ENCODE measurements around the gene FETUB.

FETUB gene

DNA sequence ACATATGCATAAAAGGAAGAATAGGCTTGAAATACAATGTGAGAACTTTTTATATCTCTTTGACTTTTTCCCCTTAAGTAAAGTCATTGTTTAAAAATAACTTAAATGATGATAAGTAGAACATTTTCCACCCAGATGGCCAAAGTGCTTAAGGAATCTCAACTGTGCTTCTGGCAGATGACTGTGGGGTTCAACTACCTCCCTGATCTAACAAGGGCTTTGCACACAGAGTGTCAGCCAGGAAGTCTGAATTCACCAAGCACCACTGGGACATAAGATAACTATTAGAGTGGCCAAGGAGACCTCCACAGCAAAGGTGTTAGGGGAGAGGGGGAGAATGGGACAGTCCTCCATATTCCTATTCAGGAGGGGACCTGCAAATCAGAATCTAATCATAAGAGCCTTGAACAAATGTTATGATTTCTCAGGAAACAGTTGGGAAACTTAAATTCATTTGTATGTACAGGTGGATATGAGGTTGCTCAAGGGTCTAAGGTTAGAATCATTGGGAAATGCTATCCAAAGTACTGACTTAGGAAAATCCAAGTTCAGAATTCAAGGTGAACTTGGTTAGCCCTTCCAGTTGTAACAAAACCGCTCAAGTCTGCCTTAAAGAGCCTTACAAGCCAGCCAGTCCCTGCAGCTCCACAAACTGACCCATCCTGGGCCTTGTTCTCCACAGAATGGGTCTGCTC, at the start of gene FETUB:
Gene FETUB, plus strand, starts transcription at position 622 of the 695 bp plus-strand sequence. Its CDS starts 62 bp downstream, at position 684.
- no peak for DNase-seq

GRCh38 chr3:186590580-186591295, 49.5 kb upstream of the FETUB start:
- no peak for DNase-seq

- DNase-seq = no peak
Measured at GRCh38 chr3:186592682-186593081, 47.5 kb upstream of the FETUB start.

- no peak for DNase-seq
Measured at GRCh38 chr3:186593862-186594261, 46.3 kb upstream of the FETUB start.

- no peak for DNase-seq
Measured at GRCh38 chr3:186594591-186595113, 45.5 kb upstream of the FETUB start.

GRCh38 chr3:186596568-186597287, 43.5 kb upstream of the FETUB start:
- DNase-seq = no peak

GRCh38 chr3:186598108-186598784, 42.0 kb upstream of the FETUB start:
- DNase-seq = no peak

- no peak for DNase-seq
Measured at GRCh38 chr3:186598794-186599141, 41.4 kb upstream of the FETUB start.

- DNase-seq = no peak
Measured at GRCh38 chr3:186599142-186599784, 40.9 kb upstream of the FETUB start.

DNA sequence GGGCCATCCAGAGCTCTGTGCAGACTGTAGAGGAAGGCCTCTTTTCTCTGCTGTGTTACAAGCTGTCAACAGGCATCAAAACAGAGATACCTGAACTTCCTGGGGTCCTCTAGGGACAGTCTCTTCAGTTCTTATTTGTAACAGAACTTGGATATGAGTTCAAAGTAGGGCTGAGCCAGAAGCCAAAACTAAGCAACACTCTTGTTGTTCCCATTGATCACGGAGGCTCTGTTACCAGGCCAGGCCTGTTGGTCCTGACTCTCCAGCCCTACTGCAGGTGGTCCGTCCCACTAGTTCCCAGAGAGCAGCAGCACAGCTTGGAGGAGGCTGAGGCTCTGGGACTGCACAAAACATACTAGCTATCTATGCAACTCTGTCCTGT, 40.4 kb upstream of the FETUB start:
- DNase-seq = no peak

DNA sequence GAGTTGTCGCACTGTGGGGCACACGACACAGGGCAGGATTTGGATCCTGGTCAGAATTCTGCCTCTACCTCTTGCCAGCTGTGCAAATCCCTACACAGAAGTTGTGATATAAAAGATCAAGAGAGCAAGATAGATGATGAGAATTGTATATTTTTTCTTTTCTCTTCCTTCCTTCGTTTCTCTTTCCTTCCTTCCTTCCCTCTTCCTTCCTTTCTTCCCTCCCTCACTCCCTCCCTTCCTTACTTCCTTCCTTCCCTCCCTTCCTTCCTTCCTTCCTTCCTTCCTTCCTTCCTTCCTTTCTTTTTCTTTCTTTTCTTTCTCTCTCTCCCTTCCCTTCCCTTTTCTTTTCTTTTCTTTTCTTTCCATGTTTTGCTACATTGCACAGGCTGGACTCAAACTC, 39.3 kb upstream of the FETUB start:
- DNase-seq = no peak

GRCh38 chr3:186603159-186603558, 37.0 kb upstream of the FETUB start:
- no peak for DNase-seq

DNA sequence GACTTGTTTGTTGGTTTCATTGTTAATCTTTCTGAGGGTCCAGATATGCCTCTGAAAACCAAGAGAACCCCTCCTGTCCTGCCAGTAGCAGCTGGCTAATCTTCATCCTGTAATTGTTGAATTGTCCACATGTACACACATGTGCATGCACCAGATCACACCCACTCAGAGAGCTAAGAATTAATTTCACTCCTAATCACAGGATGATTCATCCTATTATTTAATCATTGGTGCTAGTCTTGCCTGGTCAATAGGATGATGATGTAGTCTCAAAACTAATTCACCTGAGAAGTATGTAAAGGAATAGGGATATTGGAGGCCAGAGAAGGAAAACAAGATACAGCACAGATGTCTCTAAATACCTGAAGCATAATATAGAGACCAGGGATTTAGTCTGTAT, 35.1 kb upstream of the FETUB start:
- DNase-seq = no peak

- no peak for DNase-seq
Measured at GRCh38 chr3:186605561-186606545, 34.3 kb upstream of the FETUB start.

GRCh38 chr3:186608624-186609215, 31.5 kb upstream of the FETUB start:
- no peak for DNase-seq

GRCh38 chr3:186609247-186609868, 30.8 kb upstream of the FETUB start:
- no peak for DNase-seq

- DNase-seq = no peak
Measured at GRCh38 chr3:186612065-186612464, 28.1 kb upstream of the FETUB start.

- DNase-seq = no peak
Measured at GRCh38 chr3:186612721-186613636, 27.2 kb upstream of the FETUB start, which contains the start of gene AHSG. Gene AHSG, plus strand, starts transcription at chr3:186613060. Its CDS starts 82 bp downstream, at chr3:186613142.

DNA sequence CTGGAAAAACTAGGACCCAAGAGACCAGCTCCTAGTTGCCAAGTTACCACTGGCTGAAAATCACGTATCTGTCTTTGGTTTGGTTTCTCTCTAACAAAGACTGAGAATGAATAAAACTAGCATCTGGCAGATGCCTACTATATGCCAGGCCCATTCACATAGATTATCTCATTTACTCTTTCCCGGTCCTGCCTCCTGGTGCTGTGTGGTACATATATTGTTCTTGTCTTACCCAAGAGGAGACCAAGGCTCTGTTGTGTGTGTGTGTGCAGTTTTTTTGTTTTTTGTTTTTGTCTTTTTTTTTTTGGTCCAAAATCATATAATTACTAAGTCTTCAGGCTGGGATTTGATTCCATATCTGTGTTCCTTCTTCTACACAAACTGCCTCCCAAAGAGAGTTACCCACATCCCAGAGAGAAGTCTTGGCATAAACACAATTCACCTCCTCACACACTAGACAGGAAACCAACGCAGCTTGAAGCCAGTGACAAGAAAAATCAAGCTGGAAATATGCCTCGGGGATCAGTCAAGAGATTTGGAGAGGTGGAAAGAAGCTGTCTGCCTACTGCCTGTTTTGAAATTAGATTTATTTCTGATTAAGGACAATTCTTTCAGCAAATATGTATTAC, 26.4 kb upstream of the FETUB start:
- DNase-seq = no peak
